ENCODE data around the gene HSD11B1L.

Gene HSD11B1L

DNA sequence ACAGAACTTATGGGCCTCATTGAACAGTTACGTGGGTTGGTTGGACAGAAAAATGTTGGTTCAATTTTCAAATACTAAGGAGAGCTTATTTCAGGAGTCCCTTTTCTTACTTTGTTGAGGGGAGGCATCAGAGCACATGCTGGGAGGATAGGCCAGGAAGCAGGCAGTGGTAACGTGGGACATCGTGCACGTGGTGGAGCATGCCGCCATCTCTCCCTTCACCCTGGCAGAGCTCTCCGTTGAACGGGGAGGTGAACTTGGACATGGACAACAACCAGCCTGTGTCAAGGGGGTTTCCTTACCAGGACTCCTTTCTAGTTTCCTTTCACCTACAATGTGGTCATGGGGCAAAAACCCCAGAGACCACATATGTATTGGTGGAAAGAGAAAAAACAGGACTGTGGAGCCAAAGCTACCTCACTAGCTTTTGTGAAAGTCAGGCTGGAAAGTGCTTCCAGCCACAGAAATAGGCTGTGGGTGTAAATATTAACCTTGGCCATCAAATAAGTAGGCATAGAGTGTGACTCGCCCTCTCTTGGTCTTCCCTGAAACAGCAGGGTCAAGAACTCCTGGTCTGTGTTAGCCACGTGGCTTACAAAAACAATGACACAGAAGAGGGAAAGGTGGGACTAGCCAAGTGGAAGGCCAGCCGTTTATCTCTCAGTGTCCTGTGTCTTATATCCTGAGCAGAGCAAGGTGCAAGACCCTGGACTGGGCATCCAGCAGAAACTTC, 14.9 kb upstream of the HSD11B1L start:
- no CpG with 5 or more reads among the region's 10 CpGs for WGBS (ENCODE audit: extremely low coverage, insufficient coverage, insufficient read length)
- H4K8ac ChIP-seq (ENCODE audit: low read depth, low read length), result no peak overlapping the region
- H2AFZ ChIP-seq (ENCODE audit: insufficient read depth, low read length, poor library complexity), result no peak overlapping the region
- no peak overlapping the region for H3K14ac ChIP-seq (ENCODE audit: low read length)
- no peaks in the 10 kb centered on the region for H3K79me2 ChIP-seq (ENCODE audit: control insufficient read depth, insufficient read depth, low read length, poor library complexity)
- no peak overlapping the region for H3K23ac ChIP-seq (ENCODE audit: low read length)
- no peak overlapping the region for H2BK5ac ChIP-seq (ENCODE audit: low read depth, low read length, poor library complexity)
- H3K18ac ChIP-seq (ENCODE audit: low read length), result no peak overlapping the region
- H3K4me3 ChIP-seq (ENCODE audit: low read depth, low read length), result no peak overlapping the region
- H3K36me3 ChIP-seq (ENCODE audit: control insufficient read depth in 1 of 2, insufficient read depth in 2 of 2, low read length in 2 of 2), result peaks cover 76 to 82% of the 10 kb centered on the region in 2 experiments
- no peak overlapping the region for H2BK12ac ChIP-seq (ENCODE audit: low read length)
- no peak overlapping the region for H3K4ac ChIP-seq (ENCODE audit: low read depth, low read length)
- H3K9ac ChIP-seq (ENCODE audit: low read length), result no peak overlapping the region
- no peak overlapping the region for H2BK120ac ChIP-seq (ENCODE audit: insufficient read depth, low read length, poor library complexity)
- H3K4me2 ChIP-seq (ENCODE audit: low read length), result no peak overlapping the region
- no peaks in the 10 kb centered on the region for H3K79me1 ChIP-seq (ENCODE audit: low read length)
- H3K4me1 ChIP-seq (ENCODE audit: control insufficient read depth in 1 of 2, insufficient read depth in 2 of 2, low read length in 2 of 2), result peaks cover 10 to 11% of the 10 kb centered on the region in 2 experiments
- H2AK5ac ChIP-seq (ENCODE audit: low read length), result no peak overlapping the region
- H3K27me3 ChIP-seq (ENCODE audit: insufficient read depth, low read length), result no peaks in the 10 kb centered on the region
- H4K12ac ChIP-seq (ENCODE audit: low read depth, low read length), result no peak overlapping the region
- peak; percentile 29 to 37 for DNase-seq
- no peak overlapping the region for H4K91ac ChIP-seq (ENCODE audit: low read depth, low read length)
- H3K9me3 ChIP-seq (ENCODE audit: insufficient read depth, low read depth, low read length), result no peaks in the 10 kb centered on the region
- H3K27ac ChIP-seq (ENCODE audit: low read depth, low read length), result no peak overlapping the region

DNA sequence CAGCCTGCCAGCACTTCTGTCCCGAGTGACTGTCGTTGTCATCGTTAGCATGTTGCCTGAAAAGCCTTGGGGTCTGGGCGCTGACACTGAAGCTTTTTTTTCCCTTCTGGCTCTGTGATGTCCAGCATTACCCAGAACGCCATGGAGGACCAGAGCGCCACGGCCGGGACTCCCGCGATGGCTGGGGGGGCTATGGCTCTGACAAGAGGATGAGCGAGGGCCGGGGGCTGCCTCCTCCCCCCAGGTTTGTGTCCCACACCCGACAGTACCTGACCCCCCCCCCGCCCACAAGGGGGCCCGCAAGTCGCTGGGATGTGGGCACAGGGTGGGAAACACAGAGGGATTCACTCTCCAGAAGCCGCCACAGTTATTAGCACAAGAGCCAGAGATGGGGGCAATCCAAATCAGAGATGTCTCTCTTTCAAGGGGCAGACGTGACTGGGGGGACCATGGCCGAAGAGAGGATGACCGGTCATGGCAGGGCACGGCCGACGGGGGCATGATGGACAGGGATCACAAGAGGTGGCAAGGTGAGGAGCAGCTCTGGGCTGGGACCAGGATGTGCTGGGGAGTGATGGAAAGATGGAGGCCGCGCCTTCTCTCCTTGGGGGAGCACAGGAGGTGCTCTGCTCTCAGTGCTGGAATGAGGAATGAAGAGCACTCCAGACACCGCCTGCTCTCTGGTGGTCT, 13.8 kb upstream of the HSD11B1L start:
- H3K23ac ChIP-seq (ENCODE audit: low read length), result no peak overlapping the region
- no peaks in the 10 kb centered on the region for H3K79me1 ChIP-seq (ENCODE audit: low read length)
- no peak overlapping the region for H3K9ac ChIP-seq (ENCODE audit: low read length)
- H3K4me2 ChIP-seq (ENCODE audit: low read length), result no peak overlapping the region
- H3K9me3 ChIP-seq (ENCODE audit: insufficient read depth, low read depth, low read length), result no peaks in the 10 kb centered on the region
- peaks cover 10 to 11% of the 10 kb centered on the region in 2 experiments for H3K4me1 ChIP-seq (ENCODE audit: control insufficient read depth in 1 of 2, insufficient read depth in 2 of 2, low read length in 2 of 2)
- peak overlapping the region; percentile 65 for H3K27ac ChIP-seq (ENCODE audit: low read depth, low read length)
- peaks cover 71 to 78% of the 10 kb centered on the region in 2 experiments for H3K36me3 ChIP-seq (ENCODE audit: control insufficient read depth in 1 of 2, insufficient read depth in 2 of 2, low read length in 2 of 2)
- no peak for DNase-seq
- no peak overlapping the region for H3K4ac ChIP-seq (ENCODE audit: low read depth, low read length)
- H3K18ac ChIP-seq (ENCODE audit: low read length), result no peak overlapping the region
- H3K27me3 ChIP-seq (ENCODE audit: insufficient read depth, low read length), result no peaks in the 10 kb centered on the region
- no peak overlapping the region for H2BK12ac ChIP-seq (ENCODE audit: low read length)
- H3K79me2 ChIP-seq (ENCODE audit: control insufficient read depth, insufficient read depth, low read length, poor library complexity), result no peaks in the 10 kb centered on the region
- no peak overlapping the region for H2BK5ac ChIP-seq (ENCODE audit: low read depth, low read length, poor library complexity)
- H4K12ac ChIP-seq (ENCODE audit: low read depth, low read length), result no peak overlapping the region
- no peak overlapping the region for H2AFZ ChIP-seq (ENCODE audit: insufficient read depth, low read length, poor library complexity)
- H4K8ac ChIP-seq (ENCODE audit: low read depth, low read length), result no peak overlapping the region
- no CpG with 5 or more reads among the region's 26 CpGs for WGBS (ENCODE audit: extremely low coverage, insufficient coverage, insufficient read length)
- H2AK5ac ChIP-seq (ENCODE audit: low read length), result no peak overlapping the region
- no peak overlapping the region for H3K14ac ChIP-seq (ENCODE audit: low read length)
- no peak overlapping the region for H4K91ac ChIP-seq (ENCODE audit: low read depth, low read length)
- no peak overlapping the region for H3K4me3 ChIP-seq (ENCODE audit: low read depth, low read length)
- no peak overlapping the region for H2BK120ac ChIP-seq (ENCODE audit: insufficient read depth, low read length, poor library complexity)

DNA sequence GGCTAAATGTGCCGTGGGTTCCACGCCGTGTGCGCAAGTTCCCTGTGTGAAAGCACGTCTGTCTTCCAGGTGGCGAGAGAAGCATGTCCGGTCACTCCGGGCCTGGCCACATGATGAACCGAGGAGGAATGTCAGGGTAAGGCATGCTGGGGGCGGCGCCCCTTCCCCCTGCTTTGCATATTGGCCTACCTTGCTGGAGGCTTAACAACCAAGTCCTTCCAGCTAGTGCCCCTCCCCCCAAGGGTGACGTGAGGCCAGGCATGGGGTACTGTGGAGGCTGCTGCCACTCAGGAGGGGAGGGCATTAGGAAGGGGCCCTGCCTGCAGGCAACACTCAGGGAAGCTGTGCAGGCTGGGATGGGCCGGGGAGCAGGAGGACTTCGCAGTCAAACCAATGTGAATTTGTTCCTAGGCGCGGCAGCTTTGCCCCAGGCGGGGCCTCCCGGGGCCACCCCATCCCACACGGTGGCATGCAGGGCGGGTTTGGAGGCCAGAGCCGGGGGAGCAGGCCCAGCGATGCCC, 13.0 kb upstream of the HSD11B1L start:
- H3K14ac ChIP-seq (ENCODE audit: low read length), result no peak overlapping the region
- H2BK5ac ChIP-seq (ENCODE audit: low read depth, low read length, poor library complexity), result no peak overlapping the region
- no peak overlapping the region for H3K4ac ChIP-seq (ENCODE audit: low read depth, low read length)
- no CpG with 5 or more reads among the region's 22 CpGs for WGBS (ENCODE audit: extremely low coverage, insufficient coverage, insufficient read length)
- H3K4me2 ChIP-seq (ENCODE audit: low read length), result peak overlapping the region; percentile 10
- H3K79me2 ChIP-seq (ENCODE audit: control insufficient read depth, insufficient read depth, low read length, poor library complexity), result no peaks in the 10 kb centered on the region
- no peaks in the 10 kb centered on the region for H3K9me3 ChIP-seq (ENCODE audit: insufficient read depth, low read depth, low read length)
- H3K18ac ChIP-seq (ENCODE audit: low read length), result peak overlapping the region; percentile 57
- H3K9ac ChIP-seq (ENCODE audit: low read length), result no peak overlapping the region
- H4K91ac ChIP-seq (ENCODE audit: low read depth, low read length), result no peak overlapping the region
- peaks cover 65 to 75% of the 10 kb centered on the region in 2 experiments for H3K36me3 ChIP-seq (ENCODE audit: control insufficient read depth in 1 of 2, insufficient read depth in 2 of 2, low read length in 2 of 2)
- H2BK12ac ChIP-seq (ENCODE audit: low read length), result no peak overlapping the region
- H4K12ac ChIP-seq (ENCODE audit: low read depth, low read length), result no peak overlapping the region
- H2AK5ac ChIP-seq (ENCODE audit: low read length), result no peak overlapping the region
- peak overlapping the region; percentile 65 for H3K27ac ChIP-seq (ENCODE audit: low read depth, low read length)
- no peaks in the 10 kb centered on the region for H3K27me3 ChIP-seq (ENCODE audit: insufficient read depth, low read length)
- no peak overlapping the region for H3K23ac ChIP-seq (ENCODE audit: low read length)
- H2AFZ ChIP-seq (ENCODE audit: insufficient read depth, low read length, poor library complexity), result no peak overlapping the region
- no peak overlapping the region for H4K8ac ChIP-seq (ENCODE audit: low read depth, low read length)
- H3K79me1 ChIP-seq (ENCODE audit: low read length), result no peaks in the 10 kb centered on the region
- H2BK120ac ChIP-seq (ENCODE audit: insufficient read depth, low read length, poor library complexity), result no peak overlapping the region
- H3K4me1 ChIP-seq (ENCODE audit: control insufficient read depth in 1 of 2, insufficient read depth in 2 of 2, low read length in 2 of 2), result peaks cover 10 to 11% of the 10 kb centered on the region in 2 experiments
- peak; percentile 89 to 95 for DNase-seq
- H3K4me3 ChIP-seq (ENCODE audit: low read depth, low read length), result no peak overlapping the region

DNA sequence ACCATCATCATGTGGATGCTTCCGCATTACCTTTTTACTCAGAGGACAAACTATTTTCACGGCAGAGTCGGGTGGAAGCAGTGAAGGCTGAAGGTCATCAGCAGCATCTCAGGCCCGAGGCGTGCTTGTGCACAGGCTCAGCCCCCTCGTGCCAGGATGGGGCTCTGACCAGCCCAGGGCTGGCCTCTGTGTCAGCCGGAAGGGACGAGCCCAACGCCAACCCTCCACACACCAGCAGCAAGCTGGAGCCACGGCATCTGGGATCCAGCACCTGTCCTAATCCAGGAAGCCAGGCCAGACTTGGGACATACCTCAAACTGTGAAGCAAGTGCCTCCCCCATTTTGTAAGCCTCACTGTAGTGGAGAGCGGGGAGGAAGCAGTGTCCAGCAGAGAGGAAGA, 11.6 kb upstream of the HSD11B1L start:
- Histone ChIP-seq H3K23ac (ENCODE audit: low read length) (no peak overlapping the region), H3K9me3 (ENCODE audit: insufficient read depth, low read depth, low read length) (no peaks in the 10 kb centered on the region), H3K18ac (ENCODE audit: low read length) (no peak overlapping the region), H3K27ac (ENCODE audit: low read depth, low read length) (no peak overlapping the region), H4K8ac (ENCODE audit: low read depth, low read length) (no peak overlapping the region), H3K4ac (ENCODE audit: low read depth, low read length) (no peak overlapping the region), H3K4me1 (ENCODE audit: control insufficient read depth in 1 of 2, insufficient read depth in 2 of 2, low read length in 2 of 2) (peaks cover 10 to 11% of the 10 kb centered on the region in 2 experiments), H4K12ac (ENCODE audit: low read depth, low read length) (no peak overlapping the region), H3K4me3 (ENCODE audit: low read depth, low read length) (no peak overlapping the region), H4K91ac (ENCODE audit: low read depth, low read length) (no peak overlapping the region), H3K79me1 (ENCODE audit: low read length) (no peaks in the 10 kb centered on the region), H3K4me2 (ENCODE audit: low read length) (no peak overlapping the region), H3K79me2 (ENCODE audit: control insufficient read depth, insufficient read depth, low read length, poor library complexity) (no peaks in the 10 kb centered on the region), H2AK5ac (ENCODE audit: low read length) (no peak overlapping the region), H2BK12ac (ENCODE audit: low read length) (no peak overlapping the region), H3K36me3 (ENCODE audit: control insufficient read depth in 1 of 2, insufficient read depth in 2 of 2, low read length in 2 of 2) (peaks cover 53 to 65% of the 10 kb centered on the region in 2 experiments), H3K9ac (ENCODE audit: low read length) (no peak overlapping the region), H2AFZ (ENCODE audit: insufficient read depth, low read length, poor library complexity) (no peak overlapping the region), H2BK5ac (ENCODE audit: low read depth, low read length, poor library complexity) (no peak overlapping the region), H2BK120ac (ENCODE audit: insufficient read depth, low read length, poor library complexity) (no peak overlapping the region), H3K27me3 (ENCODE audit: insufficient read depth, low read length) (no peaks in the 10 kb centered on the region), H3K14ac (ENCODE audit: low read length) (no peak overlapping the region)
- WGBS (ENCODE audit: extremely low coverage, insufficient coverage, insufficient read length), result no CpG with 5 or more reads among the region's 11 CpGs
- DNase-seq, result no peak
